ENCODE measurements around the gene MYMX.

Gene MYMX

DNA sequence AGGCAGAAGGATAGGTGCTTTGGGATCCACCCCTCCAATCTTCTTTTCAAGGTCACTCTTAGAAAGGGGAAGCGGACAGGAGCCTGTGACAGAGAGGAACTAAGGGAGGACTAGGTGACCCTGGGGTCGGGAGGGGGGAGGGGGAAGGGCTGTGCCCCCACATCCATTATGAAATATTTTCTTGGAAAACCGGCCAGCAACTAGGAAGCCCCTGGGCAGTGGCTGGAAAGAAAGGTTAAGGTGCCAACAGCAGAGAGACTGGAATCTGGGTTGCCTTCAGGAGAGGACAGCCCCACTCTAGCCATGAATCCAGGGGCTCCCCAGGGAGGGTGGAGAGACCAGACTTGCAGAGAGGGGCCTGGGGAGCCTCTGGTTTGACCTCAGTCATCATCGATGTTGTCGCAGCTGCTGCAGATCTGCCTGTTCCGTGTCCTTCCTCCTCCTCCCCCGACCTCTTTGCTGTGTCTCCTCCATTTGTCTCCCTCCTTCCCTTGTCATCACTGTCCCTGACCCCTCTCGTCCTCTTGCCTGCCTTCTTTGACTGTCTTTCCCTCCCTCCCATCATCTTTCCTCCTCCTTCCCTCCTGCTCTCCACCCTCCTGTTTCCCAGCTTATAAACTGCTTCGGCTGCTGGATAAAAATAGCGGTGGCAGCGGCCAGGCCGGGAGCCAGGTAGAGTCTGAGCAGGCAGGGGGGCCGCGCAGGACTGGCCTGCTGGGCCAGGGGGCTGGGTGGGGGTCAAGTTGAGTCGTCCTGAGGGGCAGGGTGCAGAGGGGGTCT, 9.8 kb downstream of the MYMX start:
- H3K27ac ChIP-seq (ENCODE audit: insufficient read depth in 1 of 2, low read depth in 1 of 2, low read length in 2 of 2, poor library complexity in 1 of 2, severe bottlenecking in 2 of 2), result peak overlapping the region in 1 of 2 experiments; percentile 55
- 85% methylated on average over 11 of the region's 15 CpGs for WGBS (ENCODE audit: insufficient coverage)
- H3K36me3 ChIP-seq (ENCODE audit: control insufficient read depth in 4 of 4, insufficient read depth in 4 of 4, low read length in 3 of 4), result peaks cover 2 to 46% (median 22%) of the 10 kb centered on the region in 4 experiments
- H3K4me1 ChIP-seq (ENCODE audit: control extremely low read depth in 1 of 4, control insufficient read depth in 4 of 4, insufficient read depth in 4 of 4, low read length in 3 of 4), result peaks cover 0 to 56% (median 41%) of the 10 kb centered on the region in 4 experiments
- peak overlapping the region in 1 of 7 experiments; percentile 5 for H3K4me3 ChIP-seq (ENCODE audit: control insufficient read depth in 1 of 7, extremely low read depth in 1 of 7, insufficient read depth in 4 of 7, low read depth in 2 of 7, low read length in 6 of 7)
- no peak for DNase-seq
- no peaks in the 10 kb centered on the region for H3K27me3 ChIP-seq (replicated peaks in 2 of 5; ENCODE audit: control insufficient read depth in 4 of 5, insufficient read depth in 5 of 5, low read length in 4 of 5)
- CTCF ChIA-PET, result interaction anchor here (1.0 to 5.8 kb wide), 6 partner anchors 9 to 128 kb away, joined by 3 to 96 read pairs (median 4); no protein-coding TSS in a partner anchor
- POLR2A ChIA-PET, result no interaction called here
- no peaks in the 10 kb centered on the region for H3K9me3 ChIP-seq (ENCODE audit: control extremely low read depth in 1 of 5, control insufficient read depth in 4 of 5, insufficient read depth in 2 of 5, low read depth in 1 of 5, low read length in 4 of 5)

- ChIA-PET POLR2A (no interaction called here), CTCF (interaction anchor here (0.9 to 2.2 kb wide), 12 partner anchors 10 to 129 kb away, joined by 3 to 11 read pairs (median 4); no protein-coding TSS in a partner anchor)
- H3K4me1 ChIP-seq (ENCODE audit: control extremely low read depth in 1 of 4, control insufficient read depth in 4 of 4, insufficient read depth in 4 of 4, low read length in 3 of 4), result peaks cover 0 to 55% (median 35%) of the 10 kb centered on the region in 4 experiments
- DNase-seq, result no peak
- peaks cover 2 to 52% (median 25%) of the 10 kb centered on the region in 4 experiments for H3K36me3 ChIP-seq (ENCODE audit: control insufficient read depth in 4 of 4, insufficient read depth in 4 of 4, low read length in 3 of 4)
- H3K27ac ChIP-seq (ENCODE audit: insufficient read depth in 1 of 2, low read depth in 1 of 2, low read length in 2 of 2, poor library complexity in 1 of 2, severe bottlenecking in 2 of 2), result peak overlapping the region in 1 of 2 experiments; percentile 55
- H3K9me3 ChIP-seq (ENCODE audit: control extremely low read depth in 1 of 5, control insufficient read depth in 4 of 5, insufficient read depth in 2 of 5, low read depth in 1 of 5, low read length in 4 of 5), result no peaks in the 10 kb centered on the region
- H3K27me3 ChIP-seq (replicated peaks in 2 of 5; ENCODE audit: control insufficient read depth in 4 of 5, insufficient read depth in 5 of 5, low read length in 4 of 5), result no peaks in the 10 kb centered on the region
- H3K4me3 ChIP-seq (ENCODE audit: control insufficient read depth in 1 of 7, extremely low read depth in 1 of 7, insufficient read depth in 4 of 7, low read depth in 2 of 7, low read length in 6 of 7), result no peak overlapping the region
- 98% methylated on average over 6 of the region's 7 CpGs for WGBS (ENCODE audit: insufficient coverage)
These were observed 10.5 kb downstream of the MYMX start for GRCh38 chr6:44227148-44227793.

DNA sequence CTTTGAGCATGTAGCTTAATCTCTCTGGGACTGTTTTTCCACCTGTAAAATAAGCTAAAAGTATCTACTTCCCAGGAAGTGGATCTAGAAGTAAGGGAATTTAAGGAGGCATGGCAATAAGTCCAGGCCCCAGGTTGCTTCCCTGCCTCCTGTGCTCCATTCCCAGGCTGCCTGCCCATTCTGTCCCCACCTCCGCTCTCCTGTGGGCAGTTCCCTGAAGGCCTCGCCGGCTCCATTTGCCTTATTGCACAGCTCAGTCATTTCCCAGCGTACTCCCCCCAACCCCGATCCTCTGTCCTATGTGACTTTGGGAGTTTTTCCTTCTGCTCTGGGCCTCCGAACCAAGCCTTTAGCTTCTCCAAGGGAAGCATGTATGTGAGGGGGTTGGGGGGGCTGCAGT, 11.3 kb downstream of the MYMX start:
- DNase-seq, result no peak
- no peaks in the 10 kb centered on the region for H3K27me3 ChIP-seq (replicated peaks in 2 of 5; ENCODE audit: control insufficient read depth in 4 of 5, insufficient read depth in 5 of 5, low read length in 4 of 5)
- peaks cover 2 to 60% (median 25%) of the 10 kb centered on the region in 4 experiments for H3K36me3 ChIP-seq (ENCODE audit: control insufficient read depth in 4 of 4, insufficient read depth in 4 of 4, low read length in 3 of 4)
- CTCF ChIA-PET, result interaction anchor here (0.5 to 2.2 kb wide), 12 partner anchors 9 to 130 kb away, joined by 3 to 11 read pairs (median 4); no protein-coding TSS in a partner anchor
- 100% methylated on average over 5 of the region's 6 CpGs for WGBS (ENCODE audit: insufficient coverage)
- no peaks in the 10 kb centered on the region for H3K9me3 ChIP-seq (ENCODE audit: control extremely low read depth in 1 of 5, control insufficient read depth in 4 of 5, insufficient read depth in 2 of 5, low read depth in 1 of 5, low read length in 4 of 5)
- H3K4me1 ChIP-seq (ENCODE audit: control extremely low read depth in 1 of 4, control insufficient read depth in 4 of 4, insufficient read depth in 4 of 4, low read length in 3 of 4), result peaks cover 0 to 55% (median 33%) of the 10 kb centered on the region in 4 experiments
- POLR2A ChIA-PET, result no interaction called here
- H3K27ac ChIP-seq (ENCODE audit: insufficient read depth in 1 of 2, low read depth in 1 of 2, low read length in 2 of 2, poor library complexity in 1 of 2, severe bottlenecking in 2 of 2), result no peak overlapping the region
- H3K4me3 ChIP-seq (ENCODE audit: control insufficient read depth in 1 of 7, extremely low read depth in 1 of 7, insufficient read depth in 4 of 7, low read depth in 2 of 7, low read length in 6 of 7), result no peak overlapping the region

DNA sequence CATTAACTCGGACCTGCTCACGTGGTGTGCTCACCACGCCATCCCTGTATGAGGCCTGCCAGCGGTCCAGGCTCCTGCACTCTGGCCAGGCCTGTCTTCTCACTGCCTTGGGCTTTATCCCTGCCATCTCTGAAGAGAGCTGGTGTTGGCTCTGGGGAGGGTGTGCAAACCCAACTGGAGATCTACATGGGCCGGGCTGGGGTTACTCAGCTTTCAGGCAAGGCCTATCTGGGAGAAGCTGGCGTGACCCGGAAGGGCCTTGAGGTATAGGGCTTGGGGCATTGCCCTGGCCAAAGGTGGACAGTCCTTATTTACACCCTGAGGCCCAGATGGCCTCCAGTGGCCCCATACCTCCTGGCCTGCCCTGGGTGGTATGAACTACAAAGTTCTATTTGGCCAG, 11.7 kb downstream of the MYMX start:
- CTCF ChIA-PET, result interaction anchor here (0.5 to 2.2 kb wide), 11 partner anchors 9 to 70 kb away, joined by 3 to 11 read pairs (median 4); no protein-coding TSS in a partner anchor
- 100% methylated on average over 5 of the region's 7 CpGs for WGBS (ENCODE audit: insufficient coverage)
- no peak for DNase-seq
- H3K4me3 ChIP-seq (ENCODE audit: control insufficient read depth in 1 of 7, extremely low read depth in 1 of 7, insufficient read depth in 4 of 7, low read depth in 2 of 7, low read length in 6 of 7), result no peak overlapping the region
- peaks cover 0 to 57% (median 35%) of the 10 kb centered on the region in 4 experiments for H3K4me1 ChIP-seq (ENCODE audit: control extremely low read depth in 1 of 4, control insufficient read depth in 4 of 4, insufficient read depth in 4 of 4, low read length in 3 of 4)
- no peaks in the 10 kb centered on the region for H3K27me3 ChIP-seq (replicated peaks in 2 of 5; ENCODE audit: control insufficient read depth in 4 of 5, insufficient read depth in 5 of 5, low read length in 4 of 5)
- H3K9me3 ChIP-seq (ENCODE audit: control extremely low read depth in 1 of 5, control insufficient read depth in 4 of 5, insufficient read depth in 2 of 5, low read depth in 1 of 5, low read length in 4 of 5), result no peaks in the 10 kb centered on the region
- POLR2A ChIA-PET, result no interaction called here
- H3K27ac ChIP-seq (ENCODE audit: insufficient read depth in 1 of 2, low read depth in 1 of 2, low read length in 2 of 2, poor library complexity in 1 of 2, severe bottlenecking in 2 of 2), result no peak overlapping the region
- peaks cover 2 to 64% (median 25%) of the 10 kb centered on the region in 4 experiments for H3K36me3 ChIP-seq (ENCODE audit: control insufficient read depth in 4 of 4, insufficient read depth in 4 of 4, low read length in 3 of 4)

- H3K4me1 ChIP-seq (ENCODE audit: control extremely low read depth in 1 of 4, control insufficient read depth in 4 of 4, insufficient read depth in 4 of 4, low read length in 3 of 4), result peaks cover 0 to 61% (median 35%) of the 10 kb centered on the region in 4 experiments
- POLR2A ChIA-PET, result no interaction called here
These were observed 12.1 kb downstream of the MYMX start for GRCh38 chr6:44228836-44229235.

GRCh38 chr6:44229376-44230033, 12.8 kb downstream of the MYMX start:
- CTCF ChIA-PET, result interaction anchor here (0.8 to 1.7 kb wide), 3 partner anchors 10 to 67 kb away, joined by 3 to 7 read pairs (median 3); no protein-coding TSS in a partner anchor
- POLR2A ChIA-PET, result interaction anchor here (0.8 kb wide), 1 partner anchor 17 kb away, joined by 3 read pairs; the partner anchor contains the start of gene HSP90AB1
- 98% methylated on average over 11 of the region's 11 CpGs for WGBS (ENCODE audit: insufficient coverage)
- H3K4me3 ChIP-seq (ENCODE audit: control insufficient read depth in 1 of 7, extremely low read depth in 1 of 7, insufficient read depth in 4 of 7, low read depth in 2 of 7, low read length in 6 of 7), result no peak overlapping the region
- DNase-seq, result no peak
- H3K27me3 ChIP-seq (replicated peaks in 2 of 5; ENCODE audit: control insufficient read depth in 4 of 5, insufficient read depth in 5 of 5, low read length in 4 of 5), result no peaks in the 10 kb centered on the region
- H3K4me1 ChIP-seq (ENCODE audit: control extremely low read depth in 1 of 4, control insufficient read depth in 4 of 4, insufficient read depth in 4 of 4, low read length in 3 of 4), result peaks cover 0 to 61% (median 36%) of the 10 kb centered on the region in 4 experiments
- H3K9me3 ChIP-seq (ENCODE audit: control extremely low read depth in 1 of 5, control insufficient read depth in 4 of 5, insufficient read depth in 2 of 5, low read depth in 1 of 5, low read length in 4 of 5), result no peaks in the 10 kb centered on the region
- H3K36me3 ChIP-seq (ENCODE audit: control insufficient read depth in 4 of 4, insufficient read depth in 4 of 4, low read length in 3 of 4), result peaks cover 2 to 68% (median 25%) of the 10 kb centered on the region in 4 experiments
- H3K27ac ChIP-seq (ENCODE audit: insufficient read depth in 1 of 2, low read depth in 1 of 2, low read length in 2 of 2, poor library complexity in 1 of 2, severe bottlenecking in 2 of 2), result no peak overlapping the region

More at GRCh38 chr6:44228836-44229235, 12.1 kb downstream of the MYMX start:
- no peak overlapping the region for H3K27ac ChIP-seq (ENCODE audit: insufficient read depth in 1 of 2, low read depth in 1 of 2, low read length in 2 of 2, poor library complexity in 1 of 2, severe bottlenecking in 2 of 2)
- 97% methylated on average over 4 of the region's 5 CpGs for WGBS (ENCODE audit: insufficient coverage)
- H3K36me3 ChIP-seq (ENCODE audit: control insufficient read depth in 4 of 4, insufficient read depth in 4 of 4, low read length in 3 of 4), result peaks cover 2 to 64% (median 25%) of the 10 kb centered on the region in 4 experiments
- H3K9me3 ChIP-seq (ENCODE audit: control extremely low read depth in 1 of 5, control insufficient read depth in 4 of 5, insufficient read depth in 2 of 5, low read depth in 1 of 5, low read length in 4 of 5), result no peaks in the 10 kb centered on the region
- H3K4me3 ChIP-seq (ENCODE audit: control insufficient read depth in 1 of 7, extremely low read depth in 1 of 7, insufficient read depth in 4 of 7, low read depth in 2 of 7, low read length in 6 of 7), result no peak overlapping the region
- CTCF ChIA-PET, result interaction anchor here (1.9 to 2.2 kb wide), 2 partner anchors 52 to 56 kb away, joined by 6 to 11 read pairs; no protein-coding TSS in a partner anchor
- DNase-seq, result no peak
- no peaks in the 10 kb centered on the region for H3K27me3 ChIP-seq (replicated peaks in 2 of 5; ENCODE audit: control insufficient read depth in 4 of 5, insufficient read depth in 5 of 5, low read length in 4 of 5)
